ENCODE data around the gene RPL22. TPM values are rescaled to one million over a fixed set of nuclear protein-coding genes. Genes with fewer than 3 reads are reported as not detected.

Gene RPL22
- total and polyA plus RNA-seq, 2 of the 8 experiments (the other 6 are each of a cell fraction or from before 2014, with no cell fraction given), result 133 to 521 TPM

GRCh38 chr1:6143395-6143794 is 56.0 kb downstream of the RPL22 start (continued):
- TF ChIP-seq ASH2L (IDR thresholded peaks at IDR 0.05; ENCODE audit: low read length) (no peak), YY1 (IDR thresholded peaks at IDR 0.05; ENCODE audit: low read depth, low read length) (no peak)
